Measurements from ENCODE around the gene LRRC2. TPM values are rescaled to one million over a fixed set of nuclear protein-coding genes. Genes with fewer than 3 reads are reported as not detected.

Gene LRRC2
- polyA plus RNA-seq, 1 donor, result 0.72 TPM

DNA sequence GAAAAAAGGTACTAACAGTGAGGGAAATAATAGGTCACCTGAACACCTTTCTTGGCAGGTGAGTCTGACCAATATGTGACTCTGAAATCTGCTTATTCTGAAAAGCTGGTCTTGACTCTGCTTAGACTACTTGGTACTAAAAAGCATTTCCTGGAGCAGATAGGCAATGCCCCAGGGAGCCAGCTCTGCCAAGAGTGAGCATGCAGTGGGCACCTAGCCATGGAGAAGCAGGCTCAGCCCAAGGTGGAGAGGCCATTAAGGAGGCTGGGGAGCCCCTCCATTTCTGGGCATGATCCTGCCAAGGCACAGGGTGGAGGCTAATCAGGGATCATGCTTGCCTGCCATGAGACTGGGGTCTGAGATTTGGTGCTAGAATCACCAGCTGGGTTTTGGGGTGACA, 99.8 kb downstream of the LRRC2 start:
- Histone ChIP-seq H3K27me3 (ENCODE audit: control insufficient read depth, insufficient read depth, low read length) (peaks cover 38% of the 10 kb centered on the region), H3K36me3 (ENCODE audit: control insufficient read depth, insufficient read depth, low read length) (no peaks in the 10 kb centered on the region), H3K27ac (ENCODE audit: low read length) (no peak overlapping the region), H3K4me3 (ENCODE audit: low read length) (no peak overlapping the region), H3K4me1 (ENCODE audit: control insufficient read depth, insufficient read depth, low read length) (peaks cover 3% of the 10 kb centered on the region), H3K9me3 (ENCODE audit: control insufficient read depth, low read depth, low read length) (no peaks in the 10 kb centered on the region)
- DNase-seq, result no peak

Other genes with a start within 250 kb of the LRRC2 start
- 1.3 TPM for gene CCR2, start 212.2 kb downstream of the LRRC2 start, polyA plus RNA-seq
- 1.8 TPM for gene CCR5, start 195.4 kb downstream of the LRRC2 start, polyA plus RNA-seq
- gene CCRL2, start 159.0 kb downstream of the LRRC2 start, polyA plus RNA-seq, result 11.3 TPM
- gene LTF, start 101.4 kb downstream of the LRRC2 start, polyA plus RNA-seq, result 2.6 TPM
- gene RTP3, start 68.3 kb downstream of the LRRC2 start, polyA plus RNA-seq, result not detected
- gene FAM240A, start 46.2 kb upstream of the LRRC2 start, polyA plus RNA-seq, result not detected
- 30.8 TPM for gene ALS2CL, start 127.4 kb upstream of the LRRC2 start, polyA plus RNA-seq
- 0.78 TPM for gene TMIE, start 135.1 kb upstream of the LRRC2 start, polyA plus RNA-seq
- gene PRSS50, start 151.6 kb upstream of the LRRC2 start, polyA plus RNA-seq, result 3.1 TPM

Data from large intestine (tissue), 3 donors.